ENCODE results near the gene PIGU.

DNA sequence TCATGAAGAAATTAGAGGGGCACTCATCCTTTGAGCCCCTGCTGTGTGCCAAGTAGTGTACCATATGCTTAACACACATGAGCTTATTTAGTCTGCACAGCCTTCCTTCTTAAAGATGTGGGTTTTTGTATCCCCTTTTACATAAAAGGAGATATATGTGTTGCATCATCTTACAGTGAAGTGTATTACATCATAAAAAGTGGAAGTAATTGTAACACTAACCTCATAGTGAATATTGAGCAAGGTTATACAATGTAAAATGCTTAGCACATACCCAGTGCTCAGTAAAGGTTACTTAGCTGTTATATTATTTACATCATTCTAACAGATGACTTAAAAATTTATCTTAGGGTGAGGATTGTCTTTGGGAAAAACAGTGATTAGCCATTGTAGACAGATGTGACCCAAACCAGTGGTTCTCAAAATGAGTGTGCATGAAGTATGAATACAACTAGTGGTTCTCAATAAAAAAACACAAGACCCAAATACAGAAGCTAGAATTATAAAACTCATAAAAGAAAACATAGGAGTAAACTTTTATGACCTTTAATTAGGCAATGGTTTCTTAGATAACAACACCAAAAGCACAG, 3.8 kb upstream of the PIGU start:
- TF ChIP-seq, protein P1, sequence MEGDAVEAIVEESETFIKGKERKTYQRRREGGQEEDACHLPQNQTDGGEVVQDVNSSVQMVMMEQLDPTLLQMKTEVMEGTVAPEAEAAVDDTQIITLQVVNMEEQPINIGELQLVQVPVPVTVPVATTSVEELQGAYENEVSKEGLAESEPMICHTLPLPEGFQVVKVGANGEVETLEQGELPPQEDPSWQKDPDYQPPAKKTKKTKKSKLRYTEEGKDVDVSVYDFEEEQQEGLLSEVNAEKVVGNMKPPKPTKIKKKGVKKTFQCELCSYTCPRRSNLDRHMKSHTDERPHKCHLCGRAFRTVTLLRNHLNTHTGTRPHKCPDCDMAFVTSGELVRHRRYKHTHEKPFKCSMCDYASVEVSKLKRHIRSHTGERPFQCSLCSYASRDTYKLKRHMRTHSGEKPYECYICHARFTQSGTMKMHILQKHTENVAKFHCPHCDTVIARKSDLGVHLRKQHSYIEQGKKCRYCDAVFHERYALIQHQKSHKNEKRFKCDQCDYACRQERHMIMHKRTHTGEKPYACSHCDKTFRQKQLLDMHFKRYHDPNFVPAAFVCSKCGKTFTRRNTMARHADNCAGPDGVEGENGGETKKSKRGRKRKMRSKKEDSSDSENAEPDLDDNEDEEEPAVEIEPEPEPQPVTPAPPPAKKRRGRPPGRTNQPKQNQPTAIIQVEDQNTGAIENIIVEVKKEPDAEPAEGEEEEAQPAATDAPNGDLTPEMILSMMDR (conservative IDR thresholded peaks at IDR 0.05; ENCODE audit: low read length): no peak
- no peak for TF ChIP-seq EZH2phosphoT487 (IDR thresholded peaks at IDR 0.05; ENCODE audit: borderline replicate concordance, low read depth, low read length)

Data from OCI-LY7 (cell line).